Common myeloid progenitor, CD34-positive (primary cell): ENCODE results near the gene THRB.
A peak's percentile ranks its signal among the peaks of the same experiment; 100 is the strongest.

Experiments used
- CTCF ChIA-PET: fragments of 350-600 bp; sonication (Branson Sonifier 250); formaldehyde crosslinking; loops from one replicate; lab custom pipeline; 2021; ENCODE audit warnings: antibody characterized with exemption; lab: Charles Lee
- POLR2A ChIA-PET: fragments of 350-600 bp; sonication (Branson Sonifier 250); formaldehyde crosslinking; loops from one replicate; lab custom pipeline; 2021; ENCODE audit warnings: antibody characterized with exemption; lab: Charles Lee
- DNase-seq, 3 donors: peaks; one replicate each; pipeline versions ENCODE4 v3.0.0 to v3.0.0-alpha.2; 2013
- H3K27ac ChIP-seq, 2 experiments: 1 replicate in 1 of 2; 2 replicates in 1 of 2; pipeline ENCODE4 v1.7.0; 2013; ENCODE audit warnings: inconsistent platforms in 2 of 2, low read length in 2 of 2, mild to moderate bottlenecking in 2 of 2, low read depth in 1 of 2, moderate library complexity in 1 of 2; ENCODE audit not compliant: severe bottlenecking in 2 of 2, insufficient read depth in 1 of 2, poor library complexity in 1 of 2
- H3K27me3 ChIP-seq, 5 experiments: replicated peaks in 2 of 5; 1 replicate in 3 of 5; 2 replicates in 2 of 5; pipeline versions ENCODE4 v1.6.1 to v1.7.0; 2013; ENCODE audit warnings: low read length in 4 of 5, mild to moderate bottlenecking in 2 of 5, moderate library complexity in 2 of 5, inconsistent platforms in 1 of 5; ENCODE audit not compliant: insufficient read depth in 5 of 5, control insufficient read depth in 4 of 5
- H3K36me3 ChIP-seq, 4 experiments: 1 replicate in 2 of 4; 2 replicates in 2 of 4; pipeline versions ENCODE4 v1.6.1 to v1.7.0; 2013; ENCODE audit warnings: low read length in 3 of 4, control low read depth in 1 of 4, mild to moderate bottlenecking in 1 of 4; ENCODE audit not compliant: control insufficient read depth in 4 of 4, insufficient read depth in 4 of 4
- H3K4me1 ChIP-seq, 4 experiments: 1 replicate in 3 of 4; 2 replicates in 1 of 4; pipeline versions ENCODE4 v1.6.1 to v1.7.1; 2013; ENCODE audit warnings: low read length in 3 of 4, mild to moderate bottlenecking in 3 of 4, control low read depth in 1 of 4, inconsistent platforms in 1 of 4, moderate library complexity in 1 of 4; ENCODE audit not compliant: control insufficient read depth in 4 of 4, insufficient read depth in 4 of 4; ENCODE audit errors: control extremely low read depth in 1 of 4
- H3K4me3 ChIP-seq, 7 experiments: 1 replicate in 4 of 7; 2 replicates in 3 of 7; pipeline versions ENCODE4 v1.5.1 to v1.7.0; 2013; ENCODE audit warnings: mild to moderate bottlenecking in 7 of 7, low read length in 6 of 7, moderate library complexity in 6 of 7, inconsistent platforms in 2 of 7, low read depth in 2 of 7, control low read depth in 1 of 7; ENCODE audit not compliant: insufficient read depth in 4 of 7, control insufficient read depth in 1 of 7; ENCODE audit errors: extremely low read depth in 1 of 7
- H3K9me3 ChIP-seq, 5 experiments: 1 replicate in 4 of 5; 2 replicates in 1 of 5; pipeline versions ENCODE4 v1.6.1 to v1.7.1; 2013; ENCODE audit warnings: low read length in 4 of 5, mild to moderate bottlenecking in 2 of 5, inconsistent platforms in 1 of 5, low read depth in 1 of 5, moderate library complexity in 1 of 5; ENCODE audit not compliant: control insufficient read depth in 4 of 5, insufficient read depth in 2 of 5; ENCODE audit errors: control extremely low read depth in 1 of 5
- WGBS: methylation state at CpG from one replicate; pipeline ENCODE4 v1.1.5; 2013; ENCODE audit not compliant: insufficient coverage; 5-methylcytosine and 5-hydroxymethylcytosine counted together

THRB gene

GRCh38 chr3:24393316-24393715, 101.3 kb downstream of the THRB start:
- ChIA-PET CTCF (no interaction called here), POLR2A (no interaction called here)
- WGBS = 100% methylated on average over 1 of the region's 3 CpGs
- DNase-seq = no peak
- Histone ChIP-seq H3K9me3 (peaks cover 0 to 2% (median 0%) of the 10 kb centered on the region in 5 experiments), H3K36me3 (no peaks in the 10 kb centered on the region), H3K4me3 (no peak overlapping the region), H3K4me1 (peaks cover 0 to 6% (median 0%) of the 10 kb centered on the region in 4 experiments), H3K27ac (no peak overlapping the region), H3K27me3 (no peaks in the 10 kb centered on the region)

GRCh38 chr3:24390169-24391130, 104.2 kb downstream of the THRB start:
- peaks cover 0 to 10% (median 0%) of the 10 kb centered on the region in 4 experiments for H3K4me1 ChIP-seq
- H3K36me3 ChIP-seq = no peaks in the 10 kb centered on the region
- no peak overlapping the region for H3K27ac ChIP-seq
- H3K27me3 ChIP-seq = no peaks in the 10 kb centered on the region
- no peak overlapping the region for H3K4me3 ChIP-seq
- H3K9me3 ChIP-seq = peaks cover 0 to 2% (median 0%) of the 10 kb centered on the region in 5 experiments
- WGBS = 90% methylated on average over 2 of the region's 3 CpGs
- no peak for DNase-seq
- POLR2A ChIA-PET = interaction anchor here (0.5 kb wide), 1 partner anchor 186 kb away, joined by 4 read pairs; no protein-coding TSS in a partner anchor
- CTCF ChIA-PET = interaction anchor here (1.1 to 2.0 kb wide), 2 partner anchors 9 to 72 kb away, joined by 3 to 5 read pairs; no protein-coding TSS in a partner anchor

GRCh38 chr3:24389108-24390090, 105.3 kb downstream of the THRB start:
- H3K9me3 ChIP-seq = peaks cover 0 to 2% (median 0%) of the 10 kb centered on the region in 5 experiments
- DNase-seq = no peak
- H3K4me3 ChIP-seq = no peak overlapping the region
- no peaks in the 10 kb centered on the region for H3K36me3 ChIP-seq
- H3K4me1 ChIP-seq = peaks cover 0 to 10% (median 0%) of the 10 kb centered on the region in 4 experiments
- no peaks in the 10 kb centered on the region for H3K27me3 ChIP-seq
- ChIA-PET POLR2A (no interaction called here), CTCF (interaction anchor here (0.9 to 2.0 kb wide), 7 partner anchors 11 to 202 kb away, joined by 3 to 5 read pairs (median 3); no protein-coding TSS in a partner anchor)
- H3K27ac ChIP-seq = no peak overlapping the region
- WGBS = 100% methylated on average over 3 of the region's 6 CpGs

GRCh38 chr3:24388611-24389010, 106.0 kb downstream of the THRB start:
- Histone ChIP-seq H3K27me3 (no peaks in the 10 kb centered on the region), H3K4me3 (no peak overlapping the region), H3K27ac (no peak overlapping the region), H3K36me3 (no peaks in the 10 kb centered on the region), H3K4me1 (peaks cover 0 to 10% (median 0%) of the 10 kb centered on the region in 4 experiments), H3K9me3 (peaks cover 0 to 2% (median 0%) of the 10 kb centered on the region in 5 experiments)
- ChIA-PET POLR2A (no interaction called here), CTCF (interaction anchor here (0.9 to 1.5 kb wide), 6 partner anchors 12 to 202 kb away, joined by 3 to 5 read pairs (median 3); no protein-coding TSS in a partner anchor)
- no peak for DNase-seq

- no peak overlapping the region for H3K27ac ChIP-seq
- no peaks in the 10 kb centered on the region for H3K36me3 ChIP-seq
- no peak overlapping the region for H3K4me3 ChIP-seq
- ChIA-PET CTCF (interaction anchor here (0.9 to 1.5 kb wide), 6 partner anchors 12 to 203 kb away, joined by 3 to 5 read pairs (median 3); no protein-coding TSS in a partner anchor), POLR2A (no interaction called here)
- H3K9me3 ChIP-seq = peaks cover 0 to 2% (median 0%) of the 10 kb centered on the region in 5 experiments
- 100% methylated on average over 2 of the region's 3 CpGs for WGBS
- no peaks in the 10 kb centered on the region for H3K27me3 ChIP-seq
- peaks cover 0 to 10% (median 0%) of the 10 kb centered on the region in 4 experiments for H3K4me1 ChIP-seq
- DNase-seq = peak in 1 of 3 donors; percentile 40
Measured at GRCh38 chr3:24388159-24388558, 106.5 kb downstream of the THRB start.

- no peak overlapping the region for H3K4me3 ChIP-seq
- no peak for DNase-seq
- H3K27ac ChIP-seq = no peak overlapping the region
- peaks cover 0 to 10% (median 0%) of the 10 kb centered on the region in 4 experiments for H3K4me1 ChIP-seq
- POLR2A ChIA-PET = interaction anchor here (0.5 kb wide), 1 partner anchor 12 kb away, joined by 5 read pairs; no protein-coding TSS in a partner anchor
- no peaks in the 10 kb centered on the region for H3K27me3 ChIP-seq
- WGBS = 100% methylated on average over 1 of the region's 1 CpG
- CTCF ChIA-PET = interaction anchor here (0.9 to 1.1 kb wide), 2 partner anchors 11 to 12 kb away, joined by 3 read pairs; no protein-coding TSS in a partner anchor
- H3K9me3 ChIP-seq = peaks cover 0 to 2% (median 0%) of the 10 kb centered on the region in 5 experiments
- no peaks in the 10 kb centered on the region for H3K36me3 ChIP-seq
Measured at GRCh38 chr3:24387493-24387892, 107.2 kb downstream of the THRB start.
